Heart left ventricle (tissue), 16 donors: Measurements from ENCODE around the gene DOHH. TPM values are rescaled to one million over a fixed set of nuclear protein-coding genes. Genes with fewer than 3 reads are reported as not detected.

ENCODE experiments used
- ATAC-seq, 4 donors: fragments of 200-7000 bp; cut with Tn5 transposase; one replicate each; pipeline ENCODE4 v1.9.1; 2020 to 2022; ENCODE audit warnings: moderate library complexity in 4 of 4, mild to moderate bottlenecking in 3 of 4, moderate number of reproducible peaks in 1 of 4
- DNase-seq, 5 donors: peaks; one replicate each; pipeline ENCODE4 v3.0.0-alpha.2; 2020
- H3K27ac ChIP-seq, 12 donors: fragments of 200-600 bp; sonication (generic) in 4 of 12; one replicate each; pipeline versions ENCODE4 v1.5.0 to v1.8.0; 2016 to 2022; ENCODE audit warnings: mild to moderate bottlenecking in 2 of 12
- H3K27me3 ChIP-seq, 9 donors: fragments of 200-600 bp; sonication (generic) in 2 of 9; one replicate each; pipeline versions ENCODE4 v1.5.1 to v1.8.0; 2016 to 2022; ENCODE audit warnings: mild to moderate bottlenecking in 3 of 9
- H3K36me3 ChIP-seq, 9 donors: fragments of 200-600 bp; sonication (generic) in 2 of 9; one replicate each; pipeline versions ENCODE4 v1.5.0 to v1.8.0; 2018 to 2022; ENCODE audit warnings: mild to moderate bottlenecking in 2 of 9
- H3K4me1 ChIP-seq, 12 donors: fragments of 200-600 bp; sonication (generic) in 4 of 12; one replicate each; pipeline versions ENCODE4 v1.5.0 to v1.8.0; 2016 to 2022; ENCODE audit warnings: mild to moderate bottlenecking in 3 of 12
- H3K4me3 ChIP-seq, 12 donors: fragments of 200-600 bp; sonication (generic) in 4 of 12; one replicate each; pipeline versions ENCODE4 v1.5.0 to v1.8.0; 2017 to 2022; ENCODE audit warnings: mild to moderate bottlenecking in 9 of 12, moderate library complexity in 4 of 12
- H3K9me3 ChIP-seq, 12 donors: fragments of 200-600 bp; sonication (generic) in 4 of 12; one replicate each; pipeline versions ENCODE4 v1.5.0 to v1.8.0; 2016 to 2022; ENCODE audit warnings: mild to moderate bottlenecking in 1 of 12
- CTCF ChIP-seq, 12 donors: fragments of 200-600 bp; sonication (generic) in 4 of 12; IDR thresholded peaks; one replicate each; pipeline versions ENCODE4 v1.5.0 to v1.8.0; 2018 to 2022; ENCODE audit warnings: antibody characterized with exemption in 12 of 12, mild to moderate bottlenecking in 5 of 12
- POLR2A ChIP-seq, 2 donors: fragments of 450-650 bp; IDR thresholded peaks; one replicate each; pipeline ENCODE4 v1.6.1; 2017; ENCODE audit warnings: antibody characterized with exemption in 2 of 2, mild to moderate bottlenecking in 2 of 2, moderate library complexity in 2 of 2
- WGBS, 4 donors: extraction: QIAGEN DNeasy Blood & Tissue Kit in 2 of 4; methylation state at CpG; one replicate each; pipeline versions ENCODE4 v1.1.5 to v1.1.7; 2013 to 2018; 5-methylcytosine and 5-hydroxymethylcytosine counted together
- intact Hi-C, 10 donors: fragments of 100-400 bp; cut with DNase I; formaldehyde crosslinking; loops; one replicate each; pipeline versions ENCODE4 v1.11.1 to v1.14.2; 2022
- polyA plus RNA-seq, 2 donors: library from polyadenylated mRNA; stranded (reverse); fragments of 200-250 nt; gene quantifications; one replicate each; pipeline ENCODE4 v1.2.3, GENCODE V29; 2013
- total RNA-seq, 9 donors: library from RNA; depleted of rRNA in 2 of 9; stranded (reverse); fragments of >200 nt in 2 of 9; fragmentation: NEBNext Ultra II Directional in 3 of 9; extraction: Animal tissue kit (Norgen Biotek cat#: 25700) in 3 of 9; gene quantifications; one replicate each; pipeline versions ENCODE4 v1.1.0 to v1.2.4, GENCODE V29; 2016 to 2023
- donor health status: ischemic (EF 13 %, LVEDD 7.1; RV severe dilation, severe dysfunction).
- donor health status: healthy with polysubstance abuse.
- donor health status: DM: no; HTN: yes; CAD: no.
- donor health status: DM: no; HTN: no; CAD: no.
- donor health status: ischemic (EF 25% LVEDD 6.9; RV normal size, moderate dysfunction).
- donor health status: ischemic (EF 25% LVEDD 5.7; RV mildly dilated, moderate dysfunction).
- donor health status: healthy.
- donor health status: DM: yes; HTN: yes; CAD: no.
- donor health status: ischemic (EF 35%, LVEDD 5.7; RV mildly dilated, moderate dysfunction).
- donor health status: nonischemic (EF 11% LVEDD 7.7; RV severe dilation, severe dysfunction).
- donor health status: DM: yes; HTN: yes; CAD: no.
- donor health status: PGD.
- donor health status: ischemic (EF 29% LVEDD 5.4; RV normal size, mild dysfunction).
- donor health status: nonischemic (EF 23%, LVEDD 6.1; RV moderate dilation, normal function).

DOHH gene
- total and polyA plus RNA-seq, 11 donors = 7.4 to 34.3 (median 12.2) TPM

- TF ChIP-seq CTCF (IDR thresholded peaks at IDR 0.05) (no peak), POLR2A (IDR thresholded peaks at IDR 0.05) (no peak)
- Histone ChIP-seq H3K27ac (peak overlapping the region in 6 of 12 donors; percentile 0 to 92 (median 36)), H3K4me1 (peaks cover 0 to 55% (median 15%) of the 10 kb centered on the region in 12 donors), H3K36me3 (peaks cover 0 to 17% (median 15%) of the 10 kb centered on the region in 9 donors), H3K9me3 (no peaks in the 10 kb centered on the region), H3K27me3 (no peaks in the 10 kb centered on the region), H3K4me3 (no peak overlapping the region)
- DNase-seq (no peak), ATAC-seq (no peak)
- intact Hi-C loops = loop anchor here in 3 of 10 donors (5.0 kb wide), 2 partner anchors 35 to 40 kb away; no protein-coding TSS in a partner anchor
- 77 to 89% (median 87%) methylated on average over 9 to 10 of the region's 10 CpGs for WGBS, 4 donors
Observed at GRCh38 chr19:3467437-3468198, 32.9 kb downstream of the DOHH start.

- ATAC-seq (peak; percentile 39 to 74 (median 60)), DNase-seq (peak in 1 of 5 donors; percentile 36)
- no peaks in the 10 kb centered on the region for H3K27me3 ChIP-seq
- H3K9me3 ChIP-seq = no peaks in the 10 kb centered on the region
- no peak overlapping the region for H3K4me3 ChIP-seq
- no peak for TF ChIP-seq CTCF (IDR thresholded peaks at IDR 0.05)
- TF ChIP-seq POLR2A (IDR thresholded peaks at IDR 0.05) = no peak
- intact Hi-C loops = loop anchor here in 3 of 10 donors (5.0 kb wide), 2 partner anchors 34 to 39 kb away; no protein-coding TSS in a partner anchor
- WGBS, 4 donors = 38 to 62% (median 55%) methylated on average over 9 of the region's 9 CpGs
- peaks cover 0 to 25% (median 21%) of the 10 kb centered on the region in 9 donors for H3K36me3 ChIP-seq
- H3K27ac ChIP-seq = peak overlapping the region in 8 of 12 donors; percentile 31 to 92 (median 48)
- H3K4me1 ChIP-seq = peaks cover 0 to 47% (median 15%) of the 10 kb centered on the region in 12 donors
Observed at GRCh38 chr19:3466635-3467034, 33.8 kb downstream of the DOHH start.

GRCh38 chr19:3465552-3465951 is 34.9 kb downstream of the DOHH start:
- DNase-seq = no peak
- H3K4me1 ChIP-seq = peaks cover 0 to 47% (median 15%) of the 10 kb centered on the region in 12 donors

More at GRCh38 chr19:3465552-3465951, 34.9 kb downstream of the DOHH start:
- 77 to 86% (median 81%) methylated on average over 7 of the region's 7 CpGs for WGBS, 4 donors
- Histone ChIP-seq H3K36me3 (peaks cover 0 to 29% (median 22%) of the 10 kb centered on the region in 9 donors), H3K9me3 (no peaks in the 10 kb centered on the region), H3K27me3 (no peaks in the 10 kb centered on the region), H3K27ac (peak overlapping the region in 6 of 12 donors; percentile 19 to 92 (median 45)), H3K4me3 (no peak overlapping the region)
- ATAC-seq = peak in 1 of 4 donors; percentile 17
- no peak for TF ChIP-seq POLR2A (IDR thresholded peaks at IDR 0.05)
- TF ChIP-seq CTCF (IDR thresholded peaks at IDR 0.05) = no peak
- intact Hi-C loops = loop anchor here in 4 of 10 donors (2.0 to 5.0 kb wide), 3 partner anchors 33 to 69 kb away; no protein-coding TSS in a partner anchor
